Omental fat pad (tissue), 4 donors: ENCODE data around the gene R3HDM4. TPM values are rescaled to one million over a fixed set of nuclear protein-coding genes. Genes with fewer than 3 reads are reported as not detected.

Experiments
- ATAC-seq: fragments of 150-250 bp; one replicate; pipeline ENCODE4 v1.9.1; 2016; ENCODE audit warnings: mild to moderate bottlenecking, moderate library complexity; ENCODE audit not compliant: low FRiP score
- DNase-seq: peaks from one replicate; pipeline ENCODE4 v3.0.0-alpha.2; 2019; ENCODE audit warnings: low spot score
- CTCF ChIP-seq, 3 donors: fragments of 450-650 bp; IDR thresholded peaks; one replicate each; pipeline ENCODE4 v1.5.1; 2016 to 2017; ENCODE audit warnings: antibody characterized with exemption in 3 of 3, mild to moderate bottlenecking in 3 of 3, moderate library complexity in 2 of 3
- total RNA-seq, 4 donors: library from RNA; depleted of rRNA; stranded (reverse); fragments of >200 nt; gene quantifications; one replicate each; pipeline ENCODE4 v1.1.0, GENCODE V29; 2016

R3HDM4 gene
- total RNA-seq, 4 donors from 2014 or later: 27.1 to 55.2 (median 44.4) TPM

- ATAC-seq (no peak), DNase-seq (no peak)
- no peak for TF ChIP-seq CTCF (IDR thresholded peaks at IDR 0.05)
These were observed 24.2 kb downstream of the R3HDM4 start for GRCh38 chr19:888581-889385.

- TF ChIP-seq CTCF (IDR thresholded peaks at IDR 0.05): no peak
- ATAC-seq (no peak), DNase-seq (no peak)
These were observed 25.4 kb downstream of the R3HDM4 start for GRCh38 chr19:887599-887998.

GRCh38 chr19:887072-887471, 25.9 kb downstream of the R3HDM4 start:
- DNase-seq: no peak
- no peak for TF ChIP-seq CTCF (IDR thresholded peaks at IDR 0.05)
- ATAC-seq: no peak

GRCh38 chr19:885536-886224, 27.3 kb downstream of the R3HDM4 start:
- no peak for TF ChIP-seq CTCF (IDR thresholded peaks at IDR 0.05)
- ATAC-seq (no peak), DNase-seq (no peak)

- DNase-seq: no peak
- no peak for ATAC-seq
- no peak for TF ChIP-seq CTCF (IDR thresholded peaks at IDR 0.05)
These were observed 28.4 kb downstream of the R3HDM4 start for GRCh38 chr19:884420-885211.

DNA sequence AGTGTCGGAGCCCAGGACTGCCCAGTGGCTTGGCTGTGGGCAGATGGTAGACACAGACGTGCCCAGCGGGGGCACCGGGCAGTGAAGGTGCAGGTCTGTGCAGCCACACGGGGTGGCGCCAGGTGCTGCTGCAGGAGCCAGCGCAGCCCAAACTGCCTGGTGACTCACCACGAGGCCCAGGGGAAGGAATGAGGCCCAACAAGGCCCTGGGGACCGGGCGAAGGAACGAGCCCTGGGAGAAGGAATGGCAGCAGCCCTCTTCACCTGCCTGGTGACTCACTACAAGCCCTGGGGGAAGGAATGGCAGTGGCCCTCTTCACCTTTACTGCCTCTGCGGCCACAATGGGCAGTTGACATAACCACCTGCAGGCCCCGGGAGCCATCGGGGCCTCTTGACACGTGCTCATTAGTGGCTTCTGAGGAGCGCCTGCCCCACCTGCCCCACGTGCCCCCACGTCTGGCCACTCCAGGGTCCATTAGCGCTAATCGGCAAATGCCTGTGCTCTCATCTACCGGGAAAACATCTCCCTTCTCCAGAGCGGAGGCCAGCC, 29.3 kb downstream of the R3HDM4 start:
- ATAC-seq: no peak

More for the DNA sequence above, 29.3 kb downstream of the R3HDM4 start:
- no peak for TF ChIP-seq CTCF (IDR thresholded peaks at IDR 0.05)
- DNase-seq: no peak
